Right lobe of liver (tissue), 6 donors: ENCODE data around the gene FAS. TPM values are rescaled to one million over a fixed set of nuclear protein-coding genes. Genes with fewer than 3 reads are reported as not detected.

ENCODE experiments used
- ATAC-seq, 4 donors: fragments of 200-7000 bp; cut with Tn5 transposase; one replicate each; pipeline ENCODE4 v1.9.1; 2020; ENCODE audit warnings: mild to moderate bottlenecking in 4 of 4, moderate library complexity in 4 of 4
- DNase-seq, 3 donors: peaks; one replicate each; pipeline ENCODE4 v3.0.0-alpha.2; 2020
- H3K27ac ChIP-seq, 3 donors: fragments of 200-600 bp; one replicate each; pipeline ENCODE4 v1.8.0; 2022
- H3K27me3 ChIP-seq, 2 donors: fragments of 200-600 bp; one replicate each; pipeline ENCODE4 v1.8.0; 2022
- H3K36me3 ChIP-seq, 4 donors: fragments of 200-600 bp; sonication (generic) in 1 of 4; one replicate each; pipeline versions ENCODE4 v1.5.1 to v1.8.0; 2017 to 2022; ENCODE audit warnings: control low read depth in 1 of 4
- H3K4me1 ChIP-seq, 4 donors: fragments of 200-600 bp; sonication (generic) in 1 of 4; one replicate each; pipeline versions ENCODE4 v1.5.1 to v1.8.0; 2017 to 2022; ENCODE audit warnings: control low read depth in 1 of 4
- H3K4me3 ChIP-seq, 3 donors: fragments of 200-600 bp; one replicate each; pipeline ENCODE4 v1.8.0; 2022
- H3K9me3 ChIP-seq, 4 donors: fragments of 200-600 bp; sonication (generic) in 1 of 4; one replicate each; pipeline versions ENCODE4 v1.5.1 to v1.8.0; 2017 to 2022; ENCODE audit warnings: control low read depth in 1 of 4
- CTCF ChIP-seq, 4 donors: fragments of 200-600 bp in 3 of 4; fragments of 450-650 bp in 1 of 4; IDR thresholded peaks; one replicate each; pipeline versions ENCODE4 v1.5.1 to v1.8.0; 2016 to 2022; ENCODE audit warnings: antibody characterized with exemption in 4 of 4, mild to moderate bottlenecking in 2 of 4
- POLR2A ChIP-seq: fragments of 450-650 bp; IDR thresholded peaks from one replicate; pipeline ENCODE4 v1.6.1; 2017; ENCODE audit warnings: antibody characterized with exemption, mild to moderate bottlenecking
- WGBS: methylation state at CpG from one replicate; pipeline ENCODE4 v1.1.6; 2018; ENCODE audit warnings: low coverage, low lambda C conversion rate; ENCODE audit not compliant: insufficient coverage; ENCODE audit errors: missing lambda C conversion rate; 5-methylcytosine and 5-hydroxymethylcytosine counted together
- intact Hi-C, 2 donors: fragments of 100-400 bp; cut with DNase I; formaldehyde crosslinking; loops; one replicate each; pipeline versions ENCODE4 v1.11.2 to v1.14.1; 2022
- total RNA-seq, 6 experiments: library from RNA; depleted of rRNA in 2 of 6; stranded (reverse); fragments of >200 nt in 2 of 6; fragmentation: NEBNext Ultra II Directional in 3 of 6; extraction: Animal tissue kit (Norgen Biotek cat#: 25700) in 3 of 6; gene quantifications; one replicate each; pipeline versions ENCODE4 v1.1.0 to v1.2.4, GENCODE V29; 2016 to 2023
- donor health status: DM: no; HTN: yes; CAD: no.
- donor health status: DM: no; HTN: no; CAD: no.
- donor health status: DM: no; HTN: no; CAD: no.
- donor health status: DM: no; HTN: yes; CAD: no.
- donor health status: DM: no; HTN: yes; CAD: no.

FAS gene
- total RNA-seq, 6 experiments from 2014 or later: 9.0 to 22.3 (median 18.9) TPM

- no peak for TF ChIP-seq CTCF (IDR thresholded peaks at IDR 0.05)
- TF ChIP-seq POLR2A: no peak
- H3K4me1 ChIP-seq: no peaks in the 10 kb centered on the region
- H3K9me3 ChIP-seq: no peaks in the 10 kb centered on the region
- no peaks in the 10 kb centered on the region for H3K36me3 ChIP-seq
- no peaks in the 10 kb centered on the region for H3K27me3 ChIP-seq
- H3K27ac ChIP-seq: no peak overlapping the region
- ATAC-seq: no peak
- H3K4me3 ChIP-seq: no peak overlapping the region
- WGBS: 100% methylated on average over 1 of the region's 1 CpG
- intact Hi-C loops: no loop called here
- DNase-seq: no peak
Observed at GRCh38 chr10:88964360-88964759, 26.2 kb upstream of the FAS start.

- Histone ChIP-seq H3K9me3 (no peaks in the 10 kb centered on the region), H3K36me3 (no peaks in the 10 kb centered on the region), H3K27me3 (no peaks in the 10 kb centered on the region), H3K4me3 (no peak overlapping the region), H3K4me1 (no peaks in the 10 kb centered on the region), H3K27ac (no peak overlapping the region)
- WGBS: 50% methylated on average over 3 of the region's 3 CpGs
- intact Hi-C loops: no loop called here
- ATAC-seq: no peak
- no peak for DNase-seq
- TF ChIP-seq CTCF (IDR thresholded peaks at IDR 0.05) (no peak), POLR2A (no peak)
Observed at GRCh38 chr10:88964869-88965415, 25.7 kb upstream of the FAS start.

GRCh38 chr10:88966797-88967196 lies 23.8 kb upstream of the FAS start:
- DNase-seq (no peak), ATAC-seq (peak; percentile 41 to 67 (median 50))
- intact Hi-C loops: no loop called here
- Histone ChIP-seq H3K9me3 (no peaks in the 10 kb centered on the region), H3K4me1 (peaks cover 0 to 9% (median under 1%) of the 10 kb centered on the region in 4 donors), H3K27me3 (no peaks in the 10 kb centered on the region), H3K36me3 (no peaks in the 10 kb centered on the region), H3K4me3 (no peak overlapping the region), H3K27ac (no peak overlapping the region)
- 37% methylated on average over 3 of the region's 3 CpGs for WGBS
- no peak for TF ChIP-seq POLR2A
- no peak for TF ChIP-seq CTCF (IDR thresholded peaks at IDR 0.05)

- ATAC-seq: no peak
- H3K27me3 ChIP-seq: no peaks in the 10 kb centered on the region
- no peaks in the 10 kb centered on the region for H3K9me3 ChIP-seq
- intact Hi-C loops: no loop called here
- DNase-seq: no peak
- TF ChIP-seq CTCF (IDR thresholded peaks at IDR 0.05) (no peak), POLR2A (no peak)
- no peak overlapping the region for H3K27ac ChIP-seq
- peaks cover 0 to 15% (median 3%) of the 10 kb centered on the region in 4 donors for H3K4me1 ChIP-seq
- H3K4me3 ChIP-seq: no peak overlapping the region
- H3K36me3 ChIP-seq: no peaks in the 10 kb centered on the region
- WGBS: 64% methylated on average over 2 of the region's 2 CpGs
Observed at GRCh38 chr10:88968391-88968790, 22.2 kb upstream of the FAS start.
